ENCODE measurements around the gene AHRR. TPM values are rescaled to one million over a fixed set of nuclear protein-coding genes. Genes with fewer than 3 reads are reported as not detected.
A peak's percentile ranks its signal among the peaks of the same experiment; 100 is the strongest.

Gene AHRR
- total RNA-seq, 1 donor from 2014 or later = 10.5 TPM

DNA sequence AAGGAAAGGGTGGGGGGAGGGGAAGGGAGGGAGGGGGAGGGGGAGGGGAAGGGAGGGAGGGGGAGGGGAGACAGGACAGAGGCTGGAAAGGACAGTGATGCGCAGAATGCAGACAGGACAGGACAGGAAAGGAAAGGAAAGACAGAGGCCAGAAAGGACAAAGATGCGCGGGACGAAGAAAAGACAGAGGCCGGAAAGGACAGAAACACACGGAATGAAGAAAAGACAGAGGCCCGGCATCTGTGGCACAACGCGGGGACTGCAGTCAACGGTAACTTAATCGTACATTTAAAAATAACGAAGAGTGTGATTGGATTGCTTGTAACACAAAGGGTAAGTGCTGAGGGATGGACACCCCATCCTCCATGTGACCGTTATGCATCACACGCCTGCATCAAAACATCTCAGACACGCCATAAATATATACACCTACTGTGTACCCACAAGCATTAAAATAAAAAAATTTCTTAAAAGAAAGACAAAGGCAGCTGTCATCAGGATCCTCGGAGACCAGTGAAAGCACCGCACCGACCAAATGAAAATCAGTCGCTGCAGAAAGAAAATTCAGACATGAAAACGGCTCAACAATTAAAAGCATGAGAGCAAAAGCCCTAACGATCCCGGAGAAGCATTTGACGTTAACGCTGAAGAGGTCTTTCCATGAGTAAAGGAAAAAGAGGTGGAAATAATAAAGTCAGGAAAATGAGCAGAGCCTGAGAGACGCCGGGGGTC is 68.5 kb downstream of the AHRR start:
- H3K27ac Mint-ChIP-seq (ENCODE audit: unreplicated experiment) = peak overlapping the region; percentile 18
- Histone ChIP-seq H3K27me3 (ENCODE audit: insufficient read depth, low read length) (no peaks in the 10 kb centered on the region), H3K4me1 (ENCODE audit: insufficient read depth, low read length) (peaks cover 11% of the 10 kb centered on the region), H3K4me3 (ENCODE audit: insufficient read depth, low read depth, low read length) (no peak overlapping the region), H2AFZ (ENCODE audit: low read depth, low read length) (no peak overlapping the region), H4K20me1 (ENCODE audit: insufficient read depth, low read length) (no peaks in the 10 kb centered on the region), H3K4me2 (ENCODE audit: low read length) (no peak overlapping the region), H3K27ac (ENCODE audit: low read depth, low read length) (no peak overlapping the region), H3K36me3 (ENCODE audit: insufficient read depth, low read length) (peaks cover 5% of the 10 kb centered on the region), H3K79me2 (ENCODE audit: insufficient read depth, low read length) (peaks cover 8% of the 10 kb centered on the region), H3K9me3 (ENCODE audit: insufficient read depth, low read depth, low read length) (peaks cover 3% of the 10 kb centered on the region), H3K9ac (ENCODE audit: low read length) (no peak overlapping the region)
- peaks cover 13% of the 10 kb centered on the region for H3K9me3 Mint-ChIP-seq (ENCODE audit: unreplicated experiment)
- H3K36me3 Mint-ChIP-seq (ENCODE audit: low read depth, unreplicated experiment) = peaks cover 20% of the 10 kb centered on the region
- H3K4me1 Mint-ChIP-seq (ENCODE audit: low read depth, unreplicated experiment) = peaks cover 28% of the 10 kb centered on the region
- peaks cover 2% of the 10 kb centered on the region for H3K27me3 Mint-ChIP-seq (ENCODE audit: low read depth, unreplicated experiment)
- peak overlapping the region; percentile 34 for H3K4me3 Mint-ChIP-seq (ENCODE audit: unreplicated experiment)
- TF ChIP-seq, protein P1, sequence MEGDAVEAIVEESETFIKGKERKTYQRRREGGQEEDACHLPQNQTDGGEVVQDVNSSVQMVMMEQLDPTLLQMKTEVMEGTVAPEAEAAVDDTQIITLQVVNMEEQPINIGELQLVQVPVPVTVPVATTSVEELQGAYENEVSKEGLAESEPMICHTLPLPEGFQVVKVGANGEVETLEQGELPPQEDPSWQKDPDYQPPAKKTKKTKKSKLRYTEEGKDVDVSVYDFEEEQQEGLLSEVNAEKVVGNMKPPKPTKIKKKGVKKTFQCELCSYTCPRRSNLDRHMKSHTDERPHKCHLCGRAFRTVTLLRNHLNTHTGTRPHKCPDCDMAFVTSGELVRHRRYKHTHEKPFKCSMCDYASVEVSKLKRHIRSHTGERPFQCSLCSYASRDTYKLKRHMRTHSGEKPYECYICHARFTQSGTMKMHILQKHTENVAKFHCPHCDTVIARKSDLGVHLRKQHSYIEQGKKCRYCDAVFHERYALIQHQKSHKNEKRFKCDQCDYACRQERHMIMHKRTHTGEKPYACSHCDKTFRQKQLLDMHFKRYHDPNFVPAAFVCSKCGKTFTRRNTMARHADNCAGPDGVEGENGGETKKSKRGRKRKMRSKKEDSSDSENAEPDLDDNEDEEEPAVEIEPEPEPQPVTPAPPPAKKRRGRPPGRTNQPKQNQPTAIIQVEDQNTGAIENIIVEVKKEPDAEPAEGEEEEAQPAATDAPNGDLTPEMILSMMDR (IDR thresholded peaks at IDR 0.05; ENCODE audit: insufficient read depth, low read depth, low read length) = no peak
- TF ChIP-seq EZH2 (IDR thresholded peaks at IDR 0.05; ENCODE audit: insufficient read depth, low read length) = no peak
- FAIRE-seq (no peak), DNase-seq (ENCODE audit: low read depth) (no peak)

DNA sequence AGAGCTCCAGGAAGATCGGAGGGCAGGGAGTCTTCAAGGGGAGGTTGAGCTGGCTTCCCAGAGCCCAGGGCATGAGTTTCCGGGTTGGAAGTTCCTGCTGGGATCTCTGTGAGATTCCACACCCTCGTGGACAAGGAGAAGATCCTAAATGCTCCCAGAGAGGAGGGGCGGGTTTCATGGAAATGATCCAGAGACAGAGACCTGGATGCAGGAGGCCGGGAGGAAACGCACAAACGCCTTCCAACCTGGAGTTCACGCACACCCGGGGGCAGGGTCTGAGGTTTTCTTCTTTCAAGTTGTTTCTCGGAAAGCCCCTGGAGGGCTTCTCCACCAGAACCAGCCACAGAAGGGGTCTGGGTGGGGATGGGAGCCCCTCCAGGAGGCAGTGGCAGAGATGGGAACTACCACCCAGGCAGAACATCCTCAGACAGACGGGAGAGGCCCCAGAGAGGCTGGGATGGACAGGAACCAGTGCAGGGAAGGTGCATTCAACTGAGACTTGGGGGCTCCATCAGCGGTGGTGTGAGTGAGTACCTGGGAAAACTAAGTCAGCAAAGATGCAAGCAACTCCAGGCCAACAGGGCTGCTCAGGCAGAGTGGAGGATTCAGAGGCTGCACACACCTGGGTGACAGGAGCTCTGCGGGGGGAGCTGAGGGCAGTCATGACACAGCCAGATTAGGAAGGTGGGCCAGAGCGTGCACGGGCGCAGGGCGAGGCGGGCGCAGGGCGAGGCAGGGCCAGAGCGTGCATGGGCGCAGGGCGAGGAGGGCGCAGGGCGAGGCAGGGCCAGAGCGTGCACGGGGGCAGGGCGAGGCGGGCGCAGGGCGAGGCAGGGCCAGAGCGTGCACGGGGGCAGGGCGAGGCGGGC is 69.3 kb downstream of the AHRR start:
- Histone ChIP-seq H3K27ac (ENCODE audit: low read depth, low read length) (no peak overlapping the region), H2AFZ (ENCODE audit: low read depth, low read length) (no peak overlapping the region), H3K36me3 (ENCODE audit: insufficient read depth, low read length) (no peaks in the 10 kb centered on the region), H4K20me1 (ENCODE audit: insufficient read depth, low read length) (no peaks in the 10 kb centered on the region), H3K4me1 (ENCODE audit: insufficient read depth, low read length) (peaks cover 19% of the 10 kb centered on the region), H3K9me3 (ENCODE audit: insufficient read depth, low read depth, low read length) (no peaks in the 10 kb centered on the region), H3K4me2 (ENCODE audit: low read length) (no peak overlapping the region), H3K9ac (ENCODE audit: low read length) (no peak overlapping the region), H3K79me2 (ENCODE audit: insufficient read depth, low read length) (peaks cover 8% of the 10 kb centered on the region), H3K27me3 (ENCODE audit: insufficient read depth, low read length) (no peaks in the 10 kb centered on the region), H3K4me3 (ENCODE audit: insufficient read depth, low read depth, low read length) (no peak overlapping the region)
- Mint-ChIP-seq H3K36me3 (ENCODE audit: low read depth, unreplicated experiment) (peaks cover 15% of the 10 kb centered on the region), H3K4me1 (ENCODE audit: low read depth, unreplicated experiment) (peaks cover 35% of the 10 kb centered on the region), H3K27ac (ENCODE audit: unreplicated experiment) (peak overlapping the region; percentile 18), H3K27me3 (ENCODE audit: low read depth, unreplicated experiment) (peaks cover 2% of the 10 kb centered on the region), H3K4me3 (ENCODE audit: unreplicated experiment) (peak overlapping the region; percentile 8), H3K9me3 (ENCODE audit: unreplicated experiment) (peaks cover 6% of the 10 kb centered on the region)
- DNase-seq (ENCODE audit: low read depth) (no peak), FAIRE-seq (no peak)
- TF ChIP-seq, protein P1 (IDR thresholded peaks at IDR 0.05; ENCODE audit: insufficient read depth, low read depth, low read length) = no peak
- TF ChIP-seq EZH2 (IDR thresholded peaks at IDR 0.05; ENCODE audit: insufficient read depth, low read length) = no peak
